NCI-H128 (cell line): Measurements from ENCODE around the gene ABAT.
"Not testable (repeated sequence)": the region's sequence is repeated elsewhere in the genome, so short reads cannot be mapped to it uniquely, and the experiment has no call there.

Experiments
- DNase-seq: peaks from one replicate; lab custom pipeline; 2025; ENCODE audit not compliant: unreplicated experiment; lab: John Stamatoyannopoulos, UW

Gene ABAT

DNA sequence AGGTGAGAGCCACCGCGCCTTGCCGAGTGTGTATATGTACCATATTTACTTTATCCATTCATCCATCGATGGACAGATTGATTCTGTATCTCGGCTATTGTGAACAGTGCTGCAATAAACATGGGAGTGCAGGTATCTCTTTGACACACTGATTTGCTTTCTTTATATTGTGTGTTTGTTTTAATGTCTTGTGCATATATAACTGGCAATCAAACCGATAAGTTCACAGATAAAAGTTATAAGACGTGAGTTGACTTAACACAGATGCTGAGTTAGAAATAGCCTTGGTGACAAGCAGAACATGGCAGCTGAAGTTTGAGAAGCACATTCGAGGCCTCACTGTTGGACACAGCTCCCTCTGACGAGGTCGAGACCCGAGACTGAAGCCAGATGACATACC lies 99.8 kb downstream of the ABAT start:
- no peak for DNase-seq

DNA sequence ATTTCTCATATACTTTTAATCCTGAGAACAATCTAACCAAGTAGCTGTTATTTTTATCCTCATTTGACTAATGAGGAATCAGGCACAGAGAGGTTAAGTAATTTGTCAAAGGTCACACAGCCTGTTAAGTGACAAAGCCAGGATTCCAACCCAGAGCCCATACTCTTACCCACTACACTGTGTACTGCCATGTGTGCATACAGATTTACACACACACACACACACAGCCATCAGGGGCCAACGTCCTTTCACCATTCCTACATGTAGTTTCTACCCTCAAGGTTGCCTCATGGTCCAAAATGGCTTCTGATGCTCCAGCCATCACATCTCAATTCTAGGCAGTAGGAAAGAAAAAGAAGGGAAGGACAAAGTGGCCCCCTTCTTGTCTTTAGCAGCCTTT lies 100.9 kb downstream of the ABAT start:
- DNase-seq: no peak

DNA sequence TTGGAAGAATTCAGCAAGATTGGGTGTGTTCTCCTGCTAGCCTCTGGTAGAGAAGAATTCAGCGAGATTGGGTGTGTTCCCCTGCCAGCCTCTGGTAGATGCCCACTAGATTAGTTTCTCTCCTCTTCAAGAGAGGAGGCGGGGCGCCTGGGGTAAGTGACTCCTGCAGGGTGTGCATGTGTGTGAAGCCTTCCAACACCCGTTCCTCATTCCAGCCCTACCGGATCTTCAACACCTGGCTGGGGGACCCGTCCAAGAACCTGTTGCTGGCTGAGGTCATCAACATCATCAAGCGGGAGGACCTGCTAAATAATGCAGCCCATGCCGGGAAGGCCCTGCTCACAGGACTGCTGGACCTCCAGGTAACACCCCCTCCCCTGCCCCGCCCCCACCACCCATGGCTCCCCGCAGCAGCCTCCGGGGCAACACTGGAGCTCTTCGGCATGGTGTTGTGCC lies 101.7 kb downstream of the ABAT start:
- no peak for DNase-seq

DNA sequence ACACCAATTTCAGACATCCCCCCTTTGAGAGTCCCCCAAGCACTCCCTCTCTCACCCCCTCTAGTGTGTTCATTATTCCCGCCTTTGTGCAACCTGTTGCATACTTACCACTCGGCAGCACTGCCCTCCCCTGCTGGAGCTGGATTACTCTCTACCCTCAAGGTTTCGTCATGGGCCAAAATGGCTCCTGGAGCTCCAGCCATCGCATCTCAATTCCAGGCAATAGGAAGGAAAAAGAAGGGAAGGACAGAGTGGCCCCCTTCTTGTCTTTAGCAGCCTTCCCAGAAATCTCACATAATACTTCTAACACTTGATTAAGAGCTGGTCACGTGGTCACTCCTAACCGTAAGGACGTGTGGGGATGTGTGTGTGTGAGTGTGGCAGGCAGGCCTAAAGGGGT lies 102.8 kb downstream of the ABAT start:
- DNase-seq: no peak

DNA sequence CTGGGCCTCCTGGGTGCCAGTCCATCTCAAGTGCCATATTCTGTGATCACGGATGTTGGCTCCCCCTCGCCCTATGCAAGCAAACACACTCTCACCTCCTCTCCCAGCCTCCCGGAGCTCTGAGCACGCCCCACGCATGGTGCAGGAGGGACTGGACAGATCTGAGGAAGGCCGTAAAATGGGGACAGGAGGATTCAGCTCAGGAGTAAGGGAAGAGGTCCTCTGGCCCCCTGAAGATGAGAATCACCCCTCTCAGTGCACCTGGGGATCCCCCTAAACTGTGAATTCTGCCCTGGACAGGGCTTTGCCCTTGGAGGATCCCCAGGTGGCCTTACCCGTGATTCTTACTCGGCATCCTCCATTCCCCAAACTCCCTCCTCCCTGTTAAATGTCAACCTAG lies 107.4 kb downstream of the ABAT start:
- no peak for DNase-seq

DNA sequence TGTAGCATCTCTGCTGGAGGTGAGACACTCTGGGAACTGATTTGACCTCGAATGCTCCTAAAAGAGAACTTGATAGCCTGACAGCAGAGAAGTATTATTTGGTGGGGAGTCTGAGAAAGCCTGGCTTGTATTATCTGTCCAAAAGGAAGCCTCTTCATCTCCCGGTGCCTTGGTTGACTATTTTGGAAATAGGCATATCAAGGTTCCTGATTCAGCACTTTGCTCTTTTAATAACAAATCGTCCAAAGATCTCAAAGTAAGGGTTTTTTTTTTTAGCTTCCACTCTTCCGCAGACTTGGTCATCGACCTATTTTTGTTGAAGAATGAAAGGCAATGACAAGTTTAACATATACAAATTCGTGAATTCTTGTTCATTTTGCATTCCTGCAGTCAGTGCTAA lies 108.3 kb downstream of the ABAT start:
- no peak for DNase-seq

DNA sequence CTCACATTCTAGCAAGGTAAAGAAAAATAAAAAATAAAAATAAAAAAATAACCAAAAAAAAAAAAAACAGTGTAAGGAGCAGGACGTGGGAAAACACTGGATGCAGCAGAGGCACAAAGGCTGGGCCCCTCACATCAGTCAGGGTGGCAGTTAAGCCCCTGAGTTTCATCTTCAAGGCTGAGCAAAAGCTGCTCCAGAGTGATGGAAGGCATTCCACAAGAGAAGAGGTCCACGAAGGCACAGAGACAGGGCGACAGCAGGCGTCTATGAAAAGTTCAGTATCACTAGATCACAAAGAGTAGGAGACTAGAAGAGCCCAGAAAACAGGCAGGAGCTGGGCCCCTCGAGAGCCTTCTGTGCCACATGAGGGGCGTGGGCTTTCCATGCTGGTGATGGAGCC lies 111.0 kb downstream of the ABAT start:
- DNase-seq: no peak

DNA sequence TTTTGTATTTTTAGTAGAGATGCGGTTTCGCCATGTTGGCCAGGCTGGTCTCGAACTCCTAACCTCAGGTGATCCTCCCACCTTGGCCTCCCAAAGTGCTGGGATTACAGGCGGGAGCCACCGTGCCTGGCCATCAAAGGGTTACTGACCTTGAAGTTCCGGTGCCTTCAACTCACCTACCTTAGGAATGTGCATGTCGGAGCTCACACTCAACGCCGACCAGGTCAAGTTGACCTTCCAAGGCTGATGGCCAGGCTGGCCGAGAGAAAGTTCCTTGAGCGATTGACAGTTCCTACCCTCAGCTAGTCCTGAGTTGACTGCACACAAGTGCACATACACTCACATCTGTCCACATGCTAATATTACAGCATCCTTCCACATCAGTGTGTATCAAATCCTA lies 111.9 kb downstream of the ABAT start:
- DNase-seq: not testable (repeated sequence)

DNA sequence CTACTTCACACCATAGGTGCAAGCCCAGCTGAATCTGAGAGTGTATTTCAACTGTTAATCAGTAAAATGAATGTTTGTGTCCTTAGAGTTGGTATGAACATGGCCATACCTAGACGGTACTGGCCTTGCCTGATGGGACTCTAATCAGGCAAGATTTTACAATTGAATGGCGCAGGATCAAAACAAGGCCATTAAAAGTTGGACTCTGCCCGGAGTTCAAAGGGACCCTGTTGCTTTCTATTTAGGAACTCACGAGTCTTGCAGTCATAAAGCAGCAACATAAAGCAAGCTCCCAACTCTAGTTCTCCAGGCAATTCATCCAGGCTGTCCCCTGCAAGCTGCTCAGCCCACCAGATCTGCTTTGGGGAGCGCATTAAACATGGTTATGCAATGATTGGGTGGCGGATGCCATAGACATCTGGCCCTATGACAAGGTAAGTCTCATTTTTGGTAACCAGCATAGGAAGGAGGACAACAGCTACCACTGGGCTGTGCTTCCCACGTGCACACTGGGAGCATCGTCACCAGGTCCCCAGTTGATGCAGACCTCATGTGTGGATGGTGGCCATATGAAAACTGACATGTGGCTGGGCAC lies 114.3 kb downstream of the ABAT start:
- no peak for DNase-seq

DNA sequence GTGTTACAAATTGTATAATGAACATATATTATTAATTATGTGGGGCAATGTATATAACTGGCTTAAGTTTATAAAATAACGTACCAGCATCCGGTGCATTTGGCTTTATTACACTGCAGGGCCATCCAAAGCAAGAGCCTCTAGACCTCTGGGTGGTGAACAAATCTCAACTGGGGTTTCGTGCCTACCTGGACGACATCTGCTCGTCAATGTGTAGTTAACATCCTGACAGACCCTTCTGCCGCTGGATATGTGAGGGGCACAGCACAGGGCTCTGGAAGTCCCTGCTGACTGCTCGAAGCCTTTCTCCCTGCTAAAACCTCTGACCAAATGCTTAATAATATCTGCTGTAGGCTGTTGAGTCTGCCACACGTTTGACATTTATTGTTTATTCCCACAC lies 120.7 kb downstream of the ABAT start:
- no peak for DNase-seq

DNA sequence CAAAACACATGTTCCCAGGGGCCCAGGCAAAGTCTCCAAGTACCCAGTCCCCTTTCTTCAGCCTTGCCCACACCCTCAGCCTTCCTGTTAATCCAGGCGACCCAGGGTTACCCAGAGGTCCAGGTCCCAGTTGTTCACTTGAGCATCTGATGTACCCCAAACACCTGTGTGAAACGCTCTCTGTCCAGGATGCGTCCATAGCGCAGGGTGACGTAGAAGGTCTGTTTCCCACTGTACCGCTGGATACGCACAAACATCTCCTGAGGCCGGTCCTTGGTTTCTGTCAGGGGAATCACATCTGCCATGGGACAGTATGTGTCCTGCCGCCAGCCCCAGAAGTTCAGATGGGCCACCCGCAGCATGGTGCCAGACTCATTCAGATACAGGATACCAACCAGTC lies 121.4 kb downstream of the ABAT start:
- DNase-seq: no peak

DNA sequence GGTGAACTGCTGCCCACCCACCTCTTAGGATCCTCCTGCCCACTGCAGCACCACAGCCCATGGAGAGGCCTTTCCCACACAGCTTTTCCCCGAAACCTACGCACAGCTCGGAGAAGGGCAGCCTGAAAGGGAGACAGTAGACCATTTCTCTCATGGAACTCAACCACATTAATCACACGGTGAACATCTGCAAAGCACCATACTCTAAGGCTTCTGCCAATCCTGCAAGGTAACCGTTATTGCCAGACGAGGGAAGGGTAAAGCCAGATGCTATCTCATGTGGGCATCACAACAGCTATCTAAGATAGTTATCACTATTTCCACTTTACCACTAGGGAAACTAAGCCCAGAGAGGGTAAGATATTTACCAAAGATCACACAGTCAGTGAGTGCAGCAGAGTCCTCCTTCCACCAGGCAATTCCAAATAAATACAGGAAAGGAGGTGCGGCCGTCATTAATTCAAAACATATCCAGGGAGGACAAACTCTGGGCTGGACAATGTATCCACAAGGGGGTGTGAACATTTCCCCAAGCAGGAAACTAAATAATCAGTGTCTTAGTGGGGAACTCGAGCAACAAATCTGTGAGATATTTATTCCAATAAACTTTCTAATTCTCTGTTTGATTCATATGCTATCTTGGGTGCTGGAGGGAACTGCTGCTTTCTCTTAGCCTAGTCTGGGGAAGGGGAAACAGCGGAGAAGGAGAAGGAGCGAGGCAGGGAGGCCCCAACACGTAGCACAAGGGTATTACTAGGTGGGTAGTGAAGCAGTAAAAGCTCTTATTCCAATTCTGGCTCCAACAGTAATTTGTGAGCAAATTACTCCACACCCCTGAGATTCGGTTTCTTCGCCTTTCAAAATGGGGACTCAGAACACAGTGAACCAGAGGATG lies 122.3 kb downstream of the ABAT start:
- no peak for DNase-seq

DNA sequence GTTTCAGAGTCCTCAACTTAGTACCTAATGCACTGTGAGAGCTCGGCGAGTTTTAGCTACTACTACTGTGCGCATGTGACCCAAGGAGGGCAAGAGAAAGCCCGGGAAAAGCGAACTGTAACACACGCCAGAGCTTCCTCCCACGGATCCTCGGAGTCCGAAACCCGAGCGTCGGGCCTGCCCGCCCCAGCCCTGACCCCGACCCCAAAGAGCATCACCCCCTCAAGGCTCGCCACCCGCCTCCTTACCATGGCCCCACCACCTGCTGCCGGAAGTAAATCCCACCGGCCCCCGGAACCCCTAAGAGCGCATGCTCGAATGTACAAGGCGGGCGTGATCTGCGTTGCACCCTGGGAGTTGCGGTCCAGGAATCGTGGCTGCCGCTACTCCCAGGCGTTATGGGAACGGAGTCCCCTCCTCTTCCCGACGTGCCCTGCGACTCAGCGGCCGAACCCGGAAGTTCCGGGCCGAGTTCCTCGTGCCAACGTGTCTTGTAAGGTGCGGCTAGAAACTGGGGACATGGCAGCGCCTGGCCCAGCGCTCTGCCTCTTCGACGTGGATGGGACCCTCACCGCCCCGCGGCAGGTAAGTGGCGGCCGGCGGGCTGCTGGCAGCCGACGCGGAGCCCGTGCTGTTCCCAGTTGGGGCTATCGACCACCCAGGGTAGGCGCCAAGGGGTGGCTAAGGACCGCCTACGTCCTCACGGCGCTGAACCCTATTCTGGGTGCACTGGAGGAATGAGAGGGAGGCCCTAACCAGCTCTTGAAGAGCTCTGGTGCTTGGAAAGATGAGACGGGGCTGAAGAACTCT lies 123.2 kb downstream of the ABAT start, which contains the start of the genes PMM2 and TMEM186:
Gene PMM2, plus strand, starts transcription at position 476 of the 810 bp plus-strand sequence. Its CDS starts 44 bp downstream, at position 520.
Gene TMEM186, minus strand, starts transcription at position 276 of the 810 bp plus-strand sequence. Its CDS starts 25 bp downstream, at position 251.
- peak; percentile 68 for DNase-seq

DNA sequence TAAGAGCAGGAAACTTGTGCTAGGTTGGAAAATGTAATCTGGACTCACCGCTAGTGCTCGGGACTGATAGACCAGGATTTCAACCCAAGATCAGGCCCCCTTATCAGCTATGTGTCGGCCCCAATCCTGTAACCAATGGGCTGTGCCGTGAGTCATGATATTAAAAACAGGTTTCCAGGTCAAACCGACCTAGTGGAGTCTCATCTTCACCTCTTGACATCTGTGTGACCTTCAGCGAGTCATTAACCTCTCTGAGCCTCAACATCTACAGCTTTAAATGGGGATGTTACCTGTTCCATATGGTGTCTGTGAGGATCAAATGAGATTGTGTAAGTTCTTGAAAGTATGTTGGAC lies 123.7 kb downstream of the ABAT start:
- DNase-seq: no peak

DNA sequence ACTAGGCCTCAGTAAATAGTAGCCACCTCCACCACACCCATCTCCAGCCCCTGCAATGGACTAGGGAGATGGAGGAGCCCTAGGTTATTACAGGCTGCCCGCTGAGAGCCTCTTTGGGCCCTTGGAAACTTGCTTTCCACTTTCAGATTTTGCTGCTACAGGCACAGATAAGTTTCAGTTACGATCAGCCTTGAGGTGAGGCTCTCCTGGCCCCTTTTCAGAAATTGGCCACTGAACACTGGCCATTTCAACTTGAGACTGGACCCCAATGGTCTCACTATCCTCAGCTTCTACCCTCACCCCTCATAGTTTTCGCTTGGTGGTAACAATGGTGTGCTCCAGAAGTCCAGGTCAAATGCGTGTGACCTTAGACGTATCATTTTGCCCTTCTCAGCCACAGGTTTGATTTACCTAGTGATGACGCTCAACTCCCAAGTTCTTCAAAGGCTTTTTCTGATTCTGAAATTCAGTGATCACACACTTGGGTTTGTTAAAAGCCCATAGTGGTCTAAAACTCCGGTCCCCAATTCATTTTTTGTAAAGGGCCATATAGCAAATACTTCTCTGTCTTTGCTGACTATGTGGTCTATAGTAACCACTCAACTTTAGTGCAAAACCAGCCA lies 124.2 kb downstream of the ABAT start:
- DNase-seq: no peak

DNA sequence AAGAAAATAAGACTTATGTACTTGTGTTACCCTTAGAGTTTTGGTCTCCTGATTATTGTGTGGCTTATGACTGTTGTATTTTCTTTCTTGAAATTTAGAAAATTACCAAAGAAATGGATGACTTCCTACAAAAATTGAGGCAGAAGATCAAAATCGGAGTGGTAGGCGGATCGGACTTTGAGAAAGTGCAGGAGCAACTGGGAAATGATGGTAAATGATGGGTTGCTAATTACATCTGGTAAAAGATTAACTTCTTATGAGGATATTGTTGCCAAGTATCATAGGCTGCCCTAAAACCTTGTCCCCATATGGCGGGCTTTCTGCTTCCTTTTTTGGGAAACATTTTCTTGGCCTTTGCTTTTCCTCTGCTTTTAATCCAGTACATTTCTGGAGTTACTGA lies 127.3 kb downstream of the ABAT start:
- no peak for DNase-seq

DNA sequence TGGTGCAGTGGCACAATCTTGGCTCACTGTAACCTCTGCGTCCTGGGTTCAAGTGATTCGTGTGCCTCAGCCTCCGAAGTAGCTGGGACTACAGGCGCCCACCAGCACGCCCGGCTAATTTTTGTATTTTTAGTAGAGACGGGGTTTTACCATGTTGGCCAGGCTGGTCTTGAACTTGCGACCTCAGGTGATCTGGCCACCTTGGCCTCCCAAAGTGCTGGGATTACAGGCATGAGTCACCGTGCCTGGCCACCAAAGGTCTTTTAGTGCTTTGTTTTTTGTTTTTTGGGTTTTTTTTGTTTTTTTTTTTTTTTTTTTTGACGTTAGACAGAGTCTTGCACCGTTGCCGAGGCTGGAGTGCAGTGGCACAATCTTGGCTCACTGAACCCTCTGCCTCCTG lies 129.3 kb downstream of the ABAT start:
- DNase-seq: not testable (repeated sequence)

DNA sequence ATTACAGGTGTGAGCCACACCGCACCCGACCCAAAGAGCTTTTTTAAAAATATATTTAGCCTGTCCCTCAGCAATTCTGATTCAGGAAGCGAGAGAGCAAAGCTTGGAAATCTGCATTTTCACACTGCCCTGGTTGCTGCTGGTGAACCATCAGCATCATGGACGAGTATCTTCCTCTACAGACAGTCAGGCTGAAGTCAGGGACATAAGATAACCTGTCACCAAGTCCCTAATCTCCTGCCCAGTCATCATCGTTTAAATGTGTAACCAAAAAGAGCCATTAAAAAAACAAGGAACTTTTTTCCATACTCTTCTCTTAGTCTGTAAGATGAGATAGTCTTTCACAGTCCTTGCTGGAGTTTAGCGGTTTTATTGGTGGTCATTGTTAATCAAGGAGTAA lies 129.9 kb downstream of the ABAT start:
- DNase-seq: no peak

DNA sequence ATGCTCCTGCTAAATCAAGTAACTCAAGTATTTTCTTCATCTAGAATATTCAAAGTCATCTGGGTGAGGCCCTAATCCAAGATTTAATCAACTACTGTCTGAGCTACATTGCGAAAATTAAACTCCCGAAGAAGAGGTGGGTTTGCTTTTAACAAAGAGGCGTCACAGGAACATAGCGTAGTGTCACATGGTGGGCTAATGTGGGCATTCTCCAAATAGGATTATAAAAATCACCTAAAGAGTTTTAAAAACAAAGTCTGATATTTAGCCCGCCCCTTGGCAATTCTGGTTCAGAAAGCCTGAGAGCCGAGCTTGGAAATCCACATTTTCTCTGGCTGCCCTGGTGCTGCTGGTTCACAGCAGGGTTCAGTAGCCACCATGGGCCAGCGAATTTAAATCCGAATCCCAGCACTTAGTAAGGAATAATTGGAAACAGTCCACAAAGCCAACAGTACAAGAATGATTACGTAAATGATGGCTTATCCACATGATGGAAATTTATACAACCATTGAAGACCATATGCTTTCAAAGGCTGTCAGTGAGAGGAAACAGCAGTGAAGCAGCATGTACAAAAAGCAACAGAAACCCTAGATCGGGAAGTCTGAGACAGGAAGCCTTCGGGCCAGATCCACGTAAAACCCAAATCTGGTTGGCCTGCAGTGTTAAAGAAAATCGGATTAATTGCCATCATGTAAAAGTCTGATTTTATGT lies 132.0 kb downstream of the ABAT start:
- no peak for DNase-seq

DNA sequence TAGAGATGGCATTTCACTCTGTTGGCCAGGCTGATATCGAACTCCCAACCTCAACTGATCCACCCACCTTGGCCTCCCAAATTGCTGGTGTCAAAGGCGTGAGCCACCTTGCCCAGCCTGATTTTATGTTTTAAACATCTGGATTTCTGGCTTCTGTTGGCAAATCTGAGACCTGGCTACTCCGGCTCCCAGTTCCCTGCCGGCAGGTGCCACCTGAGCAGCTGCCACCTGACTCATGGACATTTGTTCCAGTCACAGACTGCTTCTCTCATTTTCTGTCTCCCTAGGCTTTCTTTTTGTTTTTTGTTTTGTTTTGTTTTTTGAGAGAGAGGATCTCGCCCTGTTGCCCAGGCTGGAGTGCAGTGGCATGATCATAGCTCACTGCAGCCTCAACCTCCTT lies 132.8 kb downstream of the ABAT start:
- no peak for DNase-seq

DNA sequence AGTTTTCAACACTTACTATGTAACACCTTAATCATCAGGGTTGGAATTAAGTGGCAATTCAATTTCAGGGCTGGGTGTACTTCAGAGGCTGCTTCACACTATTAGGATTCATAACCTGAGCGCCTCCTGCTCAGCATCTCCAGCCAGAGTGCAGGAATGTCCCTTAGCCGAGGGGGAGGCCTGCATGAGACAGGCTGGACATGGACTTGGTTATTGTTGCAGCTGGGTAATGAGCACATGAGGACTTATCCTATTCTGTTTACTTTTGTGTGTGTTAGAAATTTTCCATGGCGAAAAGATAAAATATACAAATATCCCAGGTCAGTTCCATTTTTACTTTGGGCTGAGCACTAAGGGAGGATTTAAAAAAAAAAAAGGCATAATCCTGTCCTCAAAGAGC lies 133.6 kb downstream of the ABAT start:
- DNase-seq: no peak
